ENCODE measurements around the gene TF.
"Not testable (repeated sequence)": the region's sequence is repeated elsewhere in the genome, so short reads cannot be mapped to it uniquely, and the experiment has no call there.

The TF gene

DNA sequence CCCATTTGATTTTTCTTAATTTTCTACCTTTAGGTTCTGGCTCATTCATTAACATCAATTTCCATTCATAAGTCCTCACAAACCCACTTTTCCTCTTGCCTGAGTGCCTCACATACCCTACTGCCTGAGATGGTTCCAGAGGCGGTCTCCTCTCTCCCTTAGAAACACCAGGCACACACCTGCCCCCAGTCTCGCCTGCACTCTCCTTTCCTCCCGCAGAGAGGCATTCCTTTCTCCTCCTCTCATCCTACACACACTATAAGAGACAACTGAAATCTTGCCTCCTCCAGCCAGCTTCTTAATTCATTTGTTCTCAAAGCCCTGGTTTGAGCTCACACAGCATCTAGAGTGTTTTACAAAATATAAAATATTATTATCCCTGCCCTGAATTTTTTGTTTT lies 27.5 kb downstream of the TF start:
- no peak for DNase-seq (ENCODE audit: extremely low read depth, low read depth)
- TF ChIP-seq, protein P1, sequence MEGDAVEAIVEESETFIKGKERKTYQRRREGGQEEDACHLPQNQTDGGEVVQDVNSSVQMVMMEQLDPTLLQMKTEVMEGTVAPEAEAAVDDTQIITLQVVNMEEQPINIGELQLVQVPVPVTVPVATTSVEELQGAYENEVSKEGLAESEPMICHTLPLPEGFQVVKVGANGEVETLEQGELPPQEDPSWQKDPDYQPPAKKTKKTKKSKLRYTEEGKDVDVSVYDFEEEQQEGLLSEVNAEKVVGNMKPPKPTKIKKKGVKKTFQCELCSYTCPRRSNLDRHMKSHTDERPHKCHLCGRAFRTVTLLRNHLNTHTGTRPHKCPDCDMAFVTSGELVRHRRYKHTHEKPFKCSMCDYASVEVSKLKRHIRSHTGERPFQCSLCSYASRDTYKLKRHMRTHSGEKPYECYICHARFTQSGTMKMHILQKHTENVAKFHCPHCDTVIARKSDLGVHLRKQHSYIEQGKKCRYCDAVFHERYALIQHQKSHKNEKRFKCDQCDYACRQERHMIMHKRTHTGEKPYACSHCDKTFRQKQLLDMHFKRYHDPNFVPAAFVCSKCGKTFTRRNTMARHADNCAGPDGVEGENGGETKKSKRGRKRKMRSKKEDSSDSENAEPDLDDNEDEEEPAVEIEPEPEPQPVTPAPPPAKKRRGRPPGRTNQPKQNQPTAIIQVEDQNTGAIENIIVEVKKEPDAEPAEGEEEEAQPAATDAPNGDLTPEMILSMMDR (IDR thresholded peaks at IDR 0.05; ENCODE audit: low read depth, low read length): no peak

DNA sequence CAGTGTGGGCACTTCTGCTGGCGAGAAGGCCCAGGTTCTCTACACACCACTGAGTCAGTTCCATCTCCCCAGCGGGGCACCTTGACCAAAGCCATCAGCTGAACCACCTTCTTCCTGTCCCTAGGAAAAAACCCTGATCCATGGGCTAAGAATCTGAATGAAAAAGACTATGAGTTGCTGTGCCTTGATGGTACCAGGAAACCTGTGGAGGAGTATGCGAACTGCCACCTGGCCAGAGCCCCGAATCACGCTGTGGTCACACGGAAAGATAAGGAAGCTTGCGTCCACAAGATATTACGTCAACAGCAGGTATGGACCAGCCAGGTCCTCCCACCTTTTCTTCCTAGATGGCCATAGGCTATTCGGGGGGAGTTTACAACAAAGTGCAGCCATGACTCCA lies 29.1 kb downstream of the TF start:
- DNase-seq (ENCODE audit: extremely low read depth, low read depth): no peak
- TF ChIP-seq, protein P1 (IDR thresholded peaks at IDR 0.05; ENCODE audit: low read depth, low read length): no peak

DNA sequence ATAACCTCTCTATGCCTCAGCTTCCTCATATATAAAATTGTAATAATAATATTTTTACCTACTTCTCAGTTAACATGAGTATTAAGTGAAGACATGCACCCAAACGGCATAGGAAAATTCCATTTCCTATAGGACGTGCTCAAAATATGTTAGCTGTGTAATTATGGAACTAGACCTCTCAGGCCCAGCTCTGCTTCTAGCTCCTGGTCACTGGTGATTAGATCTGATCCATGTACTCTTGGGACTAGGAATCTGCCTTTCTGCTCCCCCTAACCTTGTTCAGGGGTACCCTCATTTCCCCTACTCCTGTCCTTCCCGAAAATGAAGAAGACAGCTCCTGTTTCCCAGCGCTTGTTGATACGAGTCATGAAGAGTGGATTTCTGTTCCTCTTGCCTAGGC lies 29.6 kb downstream of the TF start:
- DNase-seq (ENCODE audit: extremely low read depth, low read depth): no peak
- TF ChIP-seq, protein P1 (IDR thresholded peaks at IDR 0.05; ENCODE audit: low read depth, low read length): no peak

DNA sequence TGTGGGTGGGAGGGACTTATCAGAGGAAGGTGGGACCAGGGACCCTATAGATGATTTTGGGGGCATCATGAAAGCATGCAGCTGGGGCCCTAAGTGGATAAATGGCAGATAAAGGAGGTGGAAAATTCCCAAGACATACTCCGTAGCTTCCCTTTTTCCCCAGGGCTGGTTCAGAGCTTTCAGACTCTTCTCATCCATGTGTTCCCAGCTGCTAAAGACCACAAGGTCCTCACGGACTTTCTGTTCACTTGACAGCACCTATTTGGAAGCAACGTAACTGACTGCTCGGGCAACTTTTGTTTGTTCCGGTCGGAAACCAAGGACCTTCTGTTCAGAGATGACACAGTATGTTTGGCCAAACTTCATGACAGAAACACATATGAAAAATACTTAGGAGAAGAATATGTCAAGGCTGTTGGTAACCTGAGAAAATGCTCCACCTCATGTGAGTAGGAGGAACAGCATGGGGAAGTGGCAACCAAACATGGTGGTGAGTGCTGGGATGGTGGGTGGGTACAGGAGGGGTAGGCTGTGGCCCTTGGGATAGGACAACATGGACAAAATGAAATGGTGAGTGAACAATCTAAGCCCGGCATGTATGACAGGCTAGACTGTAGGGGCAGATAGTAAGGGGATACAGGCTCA lies 30.7 kb downstream of the TF start:
- TF ChIP-seq, protein P1 (IDR thresholded peaks at IDR 0.05; ENCODE audit: low read depth, low read length): no peak
- DNase-seq (ENCODE audit: extremely low read depth, low read depth): no peak

DNA sequence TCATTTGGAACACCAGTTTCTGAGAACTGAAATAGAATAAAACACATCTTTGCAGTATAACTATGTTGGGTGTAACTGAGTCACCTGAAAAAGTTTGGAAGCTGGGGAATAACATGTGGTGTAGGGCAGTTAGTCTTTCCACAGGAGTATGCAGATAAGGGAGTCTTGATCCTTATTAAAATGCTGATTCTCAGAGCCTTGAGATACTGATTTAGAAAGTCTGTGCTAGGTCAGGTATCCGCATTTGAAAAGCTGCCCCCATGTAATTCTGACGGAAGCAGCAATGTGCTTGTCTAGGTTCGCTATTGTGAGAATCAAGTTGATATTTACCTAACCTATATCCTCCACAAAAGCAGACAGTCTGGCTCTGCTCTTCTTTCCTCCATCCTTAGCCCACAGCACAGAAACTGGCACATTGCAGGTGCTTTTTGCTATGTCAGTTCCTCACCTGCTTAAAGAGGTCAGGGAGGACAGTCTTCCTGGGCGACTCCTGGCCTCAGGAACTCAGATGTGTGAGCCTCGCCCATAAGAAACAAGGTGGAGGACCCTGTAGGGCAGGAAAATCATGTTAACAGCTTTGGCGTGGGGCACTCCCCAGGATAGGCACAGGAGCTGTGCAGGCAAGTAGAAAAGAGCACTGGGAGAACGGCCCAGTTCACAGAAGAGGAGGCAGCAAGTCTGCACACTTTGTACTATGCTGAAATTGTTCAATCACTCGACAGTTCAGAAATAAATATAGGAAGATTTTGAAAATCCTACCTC lies 31.8 kb downstream of the TF start:
- TF ChIP-seq, protein P1 (IDR thresholded peaks at IDR 0.05; ENCODE audit: low read depth, low read length): no peak
- DNase-seq (ENCODE audit: extremely low read depth, low read depth): no peak

DNA sequence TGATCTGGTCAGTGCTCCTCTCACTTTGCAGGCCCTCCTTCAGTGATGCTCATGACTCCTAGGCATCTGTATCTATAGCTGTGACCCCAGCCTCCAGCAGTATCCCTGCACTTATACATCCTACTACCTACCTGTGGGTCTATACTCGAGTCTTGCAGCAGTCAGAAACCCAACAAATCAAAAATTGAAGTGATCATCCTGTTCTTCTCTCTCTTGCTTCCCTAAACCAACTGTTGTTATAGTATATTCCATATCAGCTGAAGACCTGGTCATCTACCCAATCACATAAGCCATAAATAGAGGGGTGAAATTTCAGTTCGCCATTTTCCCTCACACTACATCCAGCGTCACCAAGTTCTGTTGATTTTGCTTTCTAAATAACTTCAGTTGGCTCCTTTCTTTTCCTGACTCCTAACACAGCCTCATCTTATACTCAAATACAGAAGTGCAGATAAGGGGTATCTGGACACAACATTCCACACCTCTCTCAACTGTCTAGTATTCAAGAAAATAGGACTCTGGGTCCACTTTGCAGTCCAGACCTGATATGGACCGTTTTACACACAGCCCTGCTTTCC lies 33.5 kb downstream of the TF start:
- DNase-seq (ENCODE audit: extremely low read depth, low read depth): no peak
- TF ChIP-seq, protein P1 (IDR thresholded peaks at IDR 0.05; ENCODE audit: low read depth, low read length): no peak

DNA sequence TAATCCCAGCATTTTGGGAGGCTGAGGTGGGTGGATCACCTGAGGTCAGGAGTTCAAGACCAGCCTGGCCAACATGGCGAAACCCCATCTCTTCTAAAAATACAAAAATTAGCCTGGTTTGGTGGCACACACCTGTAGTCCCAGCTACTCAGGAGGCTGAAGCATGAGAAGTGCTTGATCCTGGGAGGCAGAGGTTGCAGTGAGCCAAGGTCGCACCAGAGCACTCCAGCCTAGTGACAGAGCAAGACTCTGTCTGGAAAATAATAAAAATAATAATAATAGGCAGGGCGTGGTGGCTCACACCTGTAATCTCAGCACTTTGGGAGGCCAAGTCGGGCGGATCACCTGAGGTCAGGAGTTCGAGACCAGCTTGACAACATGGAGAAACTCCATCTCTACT lies 34.6 kb downstream of the TF start:
- DNase-seq (ENCODE audit: extremely low read depth, low read depth): not testable (repeated sequence)
